SK-N-SH (cell line): ENCODE measurements around the gene TMEM214. TPM values are rescaled to one million over a fixed set of nuclear protein-coding genes. Genes with fewer than 3 reads are reported as not detected.

Experiments used
- CTCF ChIA-PET: fragments of 300-600, 350-600 bp; formaldehyde crosslinking; extraction: SDS; loops from one replicate; lab custom pipeline; 2021; lab: Yijun Ruan, JAX
- POLR2A ChIA-PET: fragments of 350-600 bp; sonication (Branson Sonifier 250); formaldehyde crosslinking; extraction: SDS; loops from one replicate; lab custom pipeline; 2020; ENCODE audit warnings: antibody characterized with exemption, inconsistent platforms; lab: Yijun Ruan, JAX
- DNase-seq: peaks from one replicate; pipeline ENCODE4 v3.0.0; 2012
- H2AFZ ChIP-seq: fragments of 200-600 bp; sonication (generic); 2 replicates; pipeline ENCODE4 v1.8.1; 2016; ENCODE audit warnings: antibody characterized with exemption, mild to moderate bottlenecking, low read depth
- H3F3A ChIP-seq: fragments of 200-600 bp; sonication (generic); replicated peaks from 2 replicates; pipeline ENCODE3; 2016; ENCODE audit warnings: antibody characterized with exemption, mild to moderate bottlenecking; ENCODE audit not compliant: insufficient read depth
- H3K27ac ChIP-seq, 2 experiments: fragments of 200-500 bp in 1 of 2; fragments of 200-600 bp in 1 of 2; sonication (Bioruptor generic) in 1 of 2; sonication (generic), shearing (Covaris generic) in 1 of 2; 2 replicates each; pipeline versions ENCODE4 v1.5.1 to v1.6.1; 2014 to 2016; ENCODE audit warnings: low read depth in 2 of 2, inconsistent platforms in 1 of 2, low read length in 1 of 2, mild to moderate bottlenecking in 1 of 2, mixed read lengths in 1 of 2
- H3K27me3 ChIP-seq: fragments of 200-600 bp; sonication (generic), shearing (Covaris generic); 2 replicates; pipeline ENCODE4 v1.6.1; 2016; ENCODE audit warnings: mixed run types; ENCODE audit not compliant: insufficient read depth
- H3K36me3 ChIP-seq, 2 experiments: fragments of 200-500 bp in 1 of 2; fragments of 200-600 bp in 1 of 2; sonication (Bioruptor generic) in 1 of 2; sonication (generic) in 1 of 2; replicated peaks in 1 of 2; 2 replicates each; pipeline versions ENCODE3 to v1.5.1; 2014 to 2016; ENCODE audit warnings: low read length in 1 of 2, mild to moderate bottlenecking in 1 of 2; ENCODE audit not compliant: insufficient read depth in 2 of 2, control insufficient read depth in 1 of 2
- H3K4me1 ChIP-seq, 2 experiments: fragments of 200-500 bp in 1 of 2; fragments of 200-600 bp in 1 of 2; sonication (Bioruptor generic) in 1 of 2; sonication (generic), shearing (Covaris generic) in 1 of 2; 2 replicates each; pipeline versions ENCODE4 v1.5.1 to v1.6.1; 2014 to 2016; ENCODE audit warnings: low read depth in 1 of 2, low read length in 1 of 2, mixed run types in 1 of 2; ENCODE audit not compliant: insufficient read depth in 2 of 2, control insufficient read depth in 1 of 2
- H3K4me2 ChIP-seq: fragments of 200-600 bp; sonication (generic), shearing (Covaris generic); 2 replicates; pipeline ENCODE4 v1.6.1; 2017; ENCODE audit warnings: mixed run types
- H3K4me3 ChIP-seq, 2 experiments: fragments of 200-500 bp in 1 of 2; fragments of 200-600 bp in 1 of 2; sonication (Bioruptor generic) in 1 of 2; sonication (generic), shearing (Covaris generic) in 1 of 2; 2 replicates each; pipeline versions ENCODE4 v1.5.1 to v1.8.1; 2014 to 2016; ENCODE audit warnings: low read depth in 2 of 2, inconsistent platforms in 1 of 2, low read length in 1 of 2, mild to moderate bottlenecking in 1 of 2, mixed read lengths in 1 of 2, moderate library complexity in 1 of 2
- H3K79me2 ChIP-seq: fragments of 200-600 bp; sonication (generic); 2 replicates; pipeline ENCODE4 v1.8.1; 2017; ENCODE audit warnings: mild to moderate bottlenecking; ENCODE audit not compliant: insufficient read depth
- H3K9ac ChIP-seq: fragments of 200-600 bp; sonication (generic); 2 replicates; pipeline ENCODE4 v1.6.1; 2017; ENCODE audit warnings: mixed run types
- H3K9me2 ChIP-seq: fragments of 200-600 bp; sonication (generic); 2 replicates; pipeline ENCODE4 v1.6.1; 2017; ENCODE audit warnings: mixed run types
- H3K9me3 ChIP-seq: fragments of 200-600 bp; sonication (generic); 2 replicates; pipeline ENCODE4 v1.6.1; 2017; ENCODE audit warnings: mixed run types, mild to moderate bottlenecking, moderate library complexity
- H4K20me1 ChIP-seq: fragments of 200-600 bp; sonication (generic); 2 replicates; pipeline ENCODE4 v1.6.1; 2017; ENCODE audit warnings: mild to moderate bottlenecking, mixed run types; ENCODE audit not compliant: insufficient read depth
- ELF1 ChIP-seq: IDR thresholded peaks from 2 replicates; pipeline ENCODE4 v1.4.0; 2012
- EZH2phosphoT487 ChIP-seq: fragments of 200-600 bp; sonication (generic); IDR thresholded peaks from 2 replicates; pipeline ENCODE4 v1.6.1; 2017; ENCODE audit warnings: low read depth, mixed run types, mild to moderate bottlenecking, antibody characterized with exemption, moderate library complexity, borderline replicate concordance
- FOXM1 ChIP-seq: IDR thresholded peaks from 2 replicates; pipeline ENCODE4 v1.4.0; 2012; ENCODE audit warnings: low read depth, mild to moderate bottlenecking
- GABPA ChIP-seq: IDR thresholded peaks from 2 replicates; pipeline ENCODE4 v1.4.0; 2012; ENCODE audit warnings: low read depth, mild to moderate bottlenecking
- GATA2 ChIP-seq: sonication (generic); formaldehyde crosslinking; IDR thresholded peaks from 2 replicates; pipeline ENCODE4 v1.5.0; 2020; ENCODE audit warnings: mild to moderate bottlenecking, missing genetic modification reagents
- JUND ChIP-seq: IDR thresholded peaks from 2 replicates; pipeline ENCODE4 v1.4.0; 2012
- MEF2A ChIP-seq: IDR thresholded peaks from 2 replicates; pipeline ENCODE4 v1.4.0; 2012; ENCODE audit warnings: low read depth, borderline replicate concordance
- MXI1 ChIP-seq: IDR thresholded peaks from 2 replicates; pipeline ENCODE4 v1.6.1; 2012; ENCODE audit warnings: mild to moderate bottlenecking, low read depth, low read length, improper control_type of control experiment
- NFIC ChIP-seq: IDR thresholded peaks from 2 replicates; pipeline ENCODE4 v1.4.0; 2012; ENCODE audit warnings: borderline replicate concordance
- POLR2AphosphoS5 ChIP-seq: IDR thresholded peaks from 2 replicates; pipeline ENCODE4 v1.6.1; 2012; ENCODE audit warnings: low read depth, low read length
- RCOR1 ChIP-seq: fragments of 150-350 bp; IDR thresholded peaks from 2 replicates; pipeline ENCODE4 v1.6.1; 2017; ENCODE audit warnings: antibody characterized with exemption, low read length
- RFX5 ChIP-seq: IDR thresholded peaks from 2 replicates; pipeline ENCODE4 v1.6.1; 2012; ENCODE audit warnings: mild to moderate bottlenecking, improper control_type of control experiment, low read length
- RXRA ChIP-seq: IDR thresholded peaks from 2 replicates; pipeline ENCODE4 v1.4.0; 2012; ENCODE audit warnings: low read depth, mild to moderate bottlenecking, borderline replicate concordance
- SMC3 ChIP-seq: IDR thresholded peaks from 2 replicates; pipeline ENCODE4 v1.6.1; 2012; ENCODE audit warnings: low read depth, low read length, improper control_type of control experiment
- TCF12 ChIP-seq: IDR thresholded peaks from 2 replicates; pipeline ENCODE4 v1.4.0; 2012
- YY1 ChIP-seq: IDR thresholded peaks from 2 replicates; pipeline ENCODE4 v1.4.0; 2012; ENCODE audit warnings: low read depth, mild to moderate bottlenecking
- WGBS: methylation state at CpG from one replicate; pipeline ENCODE4 v1.1.6; 2017; ENCODE audit warnings: low lambda C conversion rate; 5-methylcytosine and 5-hydroxymethylcytosine counted together
- polyA plus RNA-seq, 3 experiments: library from polyadenylated mRNA; depleted of rRNA; stranded (reverse); fragments of >200 nt; gene quantifications; 2 replicates each; pipeline ENCODE4 v1.2.3, GENCODE V29; 2012
- TF ChIP-seq, protein P1 (sequence below): IDR thresholded peaks from 2 replicates; pipeline ENCODE4 v1.4.0; 2012; ENCODE audit warnings: low read depth, borderline replicate concordance
- TF ChIP-seq, protein P2 (sequence below): fragments of 200-600 bp; sonication (generic); IDR thresholded peaks from 2 replicates; pipeline ENCODE4 v1.6.1; 2017; ENCODE audit warnings: antibody characterized with exemption, mild to moderate bottlenecking, moderate library complexity
- TF ChIP-seq, protein P3 (sequence below): IDR thresholded peaks from 2 replicates; pipeline ENCODE4 v1.6.1; 2012; ENCODE audit warnings: mild to moderate bottlenecking, low read depth, low read length, moderate library complexity
- TF ChIP-seq, protein P4 (sequence below): IDR thresholded peaks from 2 replicates; pipeline ENCODE4 v1.4.0; 2012; ENCODE audit warnings: low read depth, borderline replicate concordance

TMEM214 gene
- polyA plus RNA-seq, 1 of the 3 experiments (the other 2 are of a cell fraction) = 69.4 TPM

DNA sequence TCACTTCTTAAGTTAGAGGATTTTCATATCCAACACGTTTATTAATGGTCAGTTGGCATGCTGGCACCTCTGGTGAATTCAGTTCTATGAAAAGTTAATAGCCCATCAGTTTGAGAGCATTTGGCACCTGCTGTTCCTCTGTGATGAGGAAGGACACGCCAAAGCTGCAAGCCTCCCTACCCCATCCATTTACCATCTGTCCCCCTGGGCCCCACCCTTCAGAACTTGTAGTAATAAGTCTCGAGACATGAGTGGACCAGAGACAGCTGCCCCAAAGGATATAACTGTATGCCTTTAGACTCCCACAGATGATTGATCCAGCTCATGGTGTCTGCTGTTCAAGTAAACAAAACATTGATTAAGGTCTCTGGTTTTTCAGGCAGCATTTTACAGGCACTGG, 32.4 kb downstream of the TMEM214 start:
- ChIA-PET POLR2A (interaction anchor here (2.4 to 3.4 kb wide), 3 partner anchors 9 to 14 kb away, joined by 10 to 12 read pairs (median 11); partner anchors contain the start of gene AGBL5), CTCF (interaction anchor here (1.1 to 18.5 kb wide), 4 partner anchors 12 to 104 kb away, joined by 3 to 227 read pairs (median 59); partner anchors contain the start of genes AGBL5, EMILIN1 and KHK)
- Histone ChIP-seq H3K9me3 (no peaks in the 10 kb centered on the region), H3K4me1 (peaks cover 12 to 25% of the 10 kb centered on the region in 2 experiments), H3K4me3 (no peak overlapping the region), H3K27me3 (no peaks in the 10 kb centered on the region), H3K9me2 (no peaks in the 10 kb centered on the region), H4K20me1 (peaks cover 14% of the 10 kb centered on the region), H3K27ac (no peak overlapping the region), H3K36me3 (peaks cover 47 to 51% of the 10 kb centered on the region in 2 experiments), H3K4me2 (no peak overlapping the region), H2AFZ (no peak overlapping the region), H3K9ac (no peak overlapping the region), H3K79me2 (peaks cover 58% of the 10 kb centered on the region), H3F3A (peaks cover 23% of the 10 kb centered on the region)
- WGBS = 89% methylated on average over 3 of the region's 3 CpGs
- DNase-seq = no peak
- TF ChIP-seq GATA2 (CRISPR knock-in tag) (no peak), MXI1 (no peak), RCOR1 (no peak), TCF12 (no peak), RXRA (no peak), POLR2AphosphoS5 (0 out of 2 replicates have a peak, but pooled peaks have one; percentile 11)
- TF ChIP-seq, protein P1, sequence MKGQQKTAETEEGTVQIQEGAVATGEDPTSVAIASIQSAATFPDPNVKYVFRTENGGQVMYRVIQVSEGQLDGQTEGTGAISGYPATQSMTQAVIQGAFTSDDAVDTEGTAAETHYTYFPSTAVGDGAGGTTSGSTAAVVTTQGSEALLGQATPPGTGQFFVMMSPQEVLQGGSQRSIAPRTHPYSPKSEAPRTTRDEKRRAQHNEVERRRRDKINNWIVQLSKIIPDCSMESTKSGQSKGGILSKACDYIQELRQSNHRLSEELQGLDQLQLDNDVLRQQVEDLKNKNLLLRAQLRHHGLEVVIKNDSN = no peak

DNA sequence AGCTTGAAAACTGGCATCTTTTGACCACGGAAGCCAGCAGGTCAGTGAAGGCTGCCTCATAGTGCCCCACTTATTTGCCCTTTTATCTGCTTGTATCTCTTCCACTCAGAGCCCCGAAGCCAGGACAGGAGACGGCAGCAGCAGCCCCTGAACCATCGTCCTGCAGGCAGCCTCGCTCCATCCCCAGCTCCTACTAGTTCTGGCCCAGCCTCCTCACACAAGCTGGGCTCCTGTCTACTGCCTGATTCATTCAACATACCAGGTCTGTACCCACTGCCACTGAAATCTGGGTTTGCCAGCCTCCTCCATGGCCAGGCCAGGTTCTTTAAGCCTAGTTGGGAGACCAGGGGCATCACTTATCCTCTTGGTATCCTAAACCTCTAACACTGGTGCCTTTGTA, 34.6 kb downstream of the TMEM214 start:
- CTCF ChIA-PET = interaction anchor here (1.0 to 18.5 kb wide), 3 partner anchors 14 to 124 kb away, joined by 3 to 227 read pairs (median 107); partner anchors contain the start of genes AGBL5, EMILIN1 and KHK
- DNase-seq = no peak
- Histone ChIP-seq H3F3A (peaks cover 23% of the 10 kb centered on the region), H3K9me2 (no peaks in the 10 kb centered on the region), H3K79me2 (peaks cover 71% of the 10 kb centered on the region), H3K4me1 (peaks cover 20 to 35% of the 10 kb centered on the region in 2 experiments), H3K36me3 (peaks cover 47 to 51% of the 10 kb centered on the region in 2 experiments), H3K27me3 (no peaks in the 10 kb centered on the region), H4K20me1 (peaks cover 14% of the 10 kb centered on the region), H3K4me2 (no peak overlapping the region), H3K4me3 (no peak overlapping the region), H3K27ac (no peak overlapping the region), H2AFZ (no peak overlapping the region), H3K9ac (no peak overlapping the region), H3K9me3 (no peaks in the 10 kb centered on the region)
- TF ChIP-seq, protein P2, sequence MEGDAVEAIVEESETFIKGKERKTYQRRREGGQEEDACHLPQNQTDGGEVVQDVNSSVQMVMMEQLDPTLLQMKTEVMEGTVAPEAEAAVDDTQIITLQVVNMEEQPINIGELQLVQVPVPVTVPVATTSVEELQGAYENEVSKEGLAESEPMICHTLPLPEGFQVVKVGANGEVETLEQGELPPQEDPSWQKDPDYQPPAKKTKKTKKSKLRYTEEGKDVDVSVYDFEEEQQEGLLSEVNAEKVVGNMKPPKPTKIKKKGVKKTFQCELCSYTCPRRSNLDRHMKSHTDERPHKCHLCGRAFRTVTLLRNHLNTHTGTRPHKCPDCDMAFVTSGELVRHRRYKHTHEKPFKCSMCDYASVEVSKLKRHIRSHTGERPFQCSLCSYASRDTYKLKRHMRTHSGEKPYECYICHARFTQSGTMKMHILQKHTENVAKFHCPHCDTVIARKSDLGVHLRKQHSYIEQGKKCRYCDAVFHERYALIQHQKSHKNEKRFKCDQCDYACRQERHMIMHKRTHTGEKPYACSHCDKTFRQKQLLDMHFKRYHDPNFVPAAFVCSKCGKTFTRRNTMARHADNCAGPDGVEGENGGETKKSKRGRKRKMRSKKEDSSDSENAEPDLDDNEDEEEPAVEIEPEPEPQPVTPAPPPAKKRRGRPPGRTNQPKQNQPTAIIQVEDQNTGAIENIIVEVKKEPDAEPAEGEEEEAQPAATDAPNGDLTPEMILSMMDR = no peak
- TF ChIP-seq YY1 (no peak), JUND (no peak), FOXM1 (no peak), GABPA (no peak), MEF2A (no peak), RXRA (no peak), RFX5 (no peak), GATA2 (CRISPR knock-in tag) (no peak), EZH2phosphoT487 (no peak), SMC3 (no peak), POLR2AphosphoS5 (no peak), NFIC (no peak), ELF1 (no peak)
- TF ChIP-seq, protein P3, sequence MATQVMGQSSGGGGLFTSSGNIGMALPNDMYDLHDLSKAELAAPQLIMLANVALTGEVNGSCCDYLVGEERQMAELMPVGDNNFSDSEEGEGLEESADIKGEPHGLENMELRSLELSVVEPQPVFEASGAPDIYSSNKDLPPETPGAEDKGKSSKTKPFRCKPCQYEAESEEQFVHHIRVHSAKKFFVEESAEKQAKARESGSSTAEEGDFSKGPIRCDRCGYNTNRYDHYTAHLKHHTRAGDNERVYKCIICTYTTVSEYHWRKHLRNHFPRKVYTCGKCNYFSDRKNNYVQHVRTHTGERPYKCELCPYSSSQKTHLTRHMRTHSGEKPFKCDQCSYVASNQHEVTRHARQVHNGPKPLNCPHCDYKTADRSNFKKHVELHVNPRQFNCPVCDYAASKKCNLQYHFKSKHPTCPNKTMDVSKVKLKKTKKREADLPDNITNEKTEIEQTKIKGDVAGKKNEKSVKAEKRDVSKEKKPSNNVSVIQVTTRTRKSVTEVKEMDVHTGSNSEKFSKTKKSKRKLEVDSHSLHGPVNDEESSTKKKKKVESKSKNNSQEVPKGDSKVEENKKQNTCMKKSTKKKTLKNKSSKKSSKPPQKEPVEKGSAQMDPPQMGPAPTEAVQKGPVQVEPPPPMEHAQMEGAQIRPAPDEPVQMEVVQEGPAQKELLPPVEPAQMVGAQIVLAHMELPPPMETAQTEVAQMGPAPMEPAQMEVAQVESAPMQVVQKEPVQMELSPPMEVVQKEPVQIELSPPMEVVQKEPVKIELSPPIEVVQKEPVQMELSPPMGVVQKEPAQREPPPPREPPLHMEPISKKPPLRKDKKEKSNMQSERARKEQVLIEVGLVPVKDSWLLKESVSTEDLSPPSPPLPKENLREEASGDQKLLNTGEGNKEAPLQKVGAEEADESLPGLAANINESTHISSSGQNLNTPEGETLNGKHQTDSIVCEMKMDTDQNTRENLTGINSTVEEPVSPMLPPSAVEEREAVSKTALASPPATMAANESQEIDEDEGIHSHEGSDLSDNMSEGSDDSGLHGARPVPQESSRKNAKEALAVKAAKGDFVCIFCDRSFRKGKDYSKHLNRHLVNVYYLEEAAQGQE = no peak
- TF ChIP-seq, protein P4, sequence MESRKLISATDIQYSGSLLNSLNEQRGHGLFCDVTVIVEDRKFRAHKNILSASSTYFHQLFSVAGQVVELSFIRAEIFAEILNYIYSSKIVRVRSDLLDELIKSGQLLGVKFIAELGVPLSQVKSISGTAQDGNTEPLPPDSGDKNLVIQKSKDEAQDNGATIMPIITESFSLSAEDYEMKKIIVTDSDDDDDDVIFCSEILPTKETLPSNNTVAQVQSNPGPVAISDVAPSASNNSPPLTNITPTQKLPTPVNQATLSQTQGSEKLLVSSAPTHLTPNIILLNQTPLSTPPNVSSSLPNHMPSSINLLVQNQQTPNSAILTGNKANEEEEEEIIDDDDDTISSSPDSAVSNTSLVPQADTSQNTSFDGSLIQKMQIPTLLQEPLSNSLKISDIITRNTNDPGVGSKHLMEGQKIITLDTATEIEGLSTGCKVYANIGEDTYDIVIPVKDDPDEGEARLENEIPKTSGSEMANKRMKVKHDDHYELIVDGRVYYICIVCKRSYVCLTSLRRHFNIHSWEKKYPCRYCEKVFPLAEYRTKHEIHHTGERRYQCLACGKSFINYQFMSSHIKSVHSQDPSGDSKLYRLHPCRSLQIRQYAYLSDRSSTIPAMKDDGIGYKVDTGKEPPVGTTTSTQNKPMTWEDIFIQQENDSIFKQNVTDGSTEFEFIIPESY = no peak
- 98% methylated on average over 5 of the region's 5 CpGs for WGBS
- POLR2A ChIA-PET = interaction anchor here (0.7 to 3.4 kb wide), 7 partner anchors 9 to 32 kb away, joined by 3 to 10 read pairs (median 4); partner anchors contain the start of gene AGBL5
